Measurements from ENCODE around the gene CST1.
"Not testable (repeated sequence)": the region's sequence is repeated elsewhere in the genome, so short reads cannot be mapped to it uniquely, and the experiment has no call there.

CST1 gene

DNA sequence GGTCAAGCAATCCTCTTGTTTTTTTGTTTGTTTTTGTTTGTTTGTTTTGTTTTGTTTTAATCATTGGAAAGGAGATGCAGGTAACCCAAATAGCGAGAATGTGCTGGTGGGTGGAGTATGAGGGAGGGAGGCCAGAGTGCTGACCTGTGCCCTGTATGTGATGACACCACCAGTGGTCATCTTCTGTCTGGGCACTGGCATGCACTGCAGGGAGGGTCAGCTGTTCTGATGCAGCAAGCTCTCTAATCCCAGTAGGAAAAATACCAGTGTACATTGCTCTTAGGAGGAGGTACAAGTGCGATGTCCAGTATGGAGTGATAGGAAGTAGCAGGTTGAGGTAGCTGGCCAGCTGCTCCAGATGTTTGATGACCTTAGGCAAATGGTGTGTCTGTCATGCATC, 2.9 kb upstream of the CST1 start:
- DNase-seq: no peak

DNA sequence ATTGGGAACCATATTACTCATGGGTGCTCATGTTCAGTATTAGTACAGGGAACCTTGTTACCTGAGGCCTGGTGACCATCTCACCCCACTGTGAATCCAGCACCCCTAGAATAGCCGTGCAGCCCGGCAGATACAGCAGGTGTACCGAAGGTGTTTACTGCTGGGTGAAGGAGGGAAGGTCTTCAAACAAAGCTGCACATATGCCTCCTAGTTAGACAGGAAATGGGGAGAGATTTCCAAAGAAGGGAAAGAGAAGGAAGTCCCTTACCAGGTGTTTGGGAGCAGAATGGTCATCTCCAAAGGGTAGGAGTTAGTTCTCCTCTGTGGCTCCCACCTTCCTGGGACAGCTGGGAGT, 2.4 kb upstream of the CST1 start:
- DNase-seq: no peak

DNA sequence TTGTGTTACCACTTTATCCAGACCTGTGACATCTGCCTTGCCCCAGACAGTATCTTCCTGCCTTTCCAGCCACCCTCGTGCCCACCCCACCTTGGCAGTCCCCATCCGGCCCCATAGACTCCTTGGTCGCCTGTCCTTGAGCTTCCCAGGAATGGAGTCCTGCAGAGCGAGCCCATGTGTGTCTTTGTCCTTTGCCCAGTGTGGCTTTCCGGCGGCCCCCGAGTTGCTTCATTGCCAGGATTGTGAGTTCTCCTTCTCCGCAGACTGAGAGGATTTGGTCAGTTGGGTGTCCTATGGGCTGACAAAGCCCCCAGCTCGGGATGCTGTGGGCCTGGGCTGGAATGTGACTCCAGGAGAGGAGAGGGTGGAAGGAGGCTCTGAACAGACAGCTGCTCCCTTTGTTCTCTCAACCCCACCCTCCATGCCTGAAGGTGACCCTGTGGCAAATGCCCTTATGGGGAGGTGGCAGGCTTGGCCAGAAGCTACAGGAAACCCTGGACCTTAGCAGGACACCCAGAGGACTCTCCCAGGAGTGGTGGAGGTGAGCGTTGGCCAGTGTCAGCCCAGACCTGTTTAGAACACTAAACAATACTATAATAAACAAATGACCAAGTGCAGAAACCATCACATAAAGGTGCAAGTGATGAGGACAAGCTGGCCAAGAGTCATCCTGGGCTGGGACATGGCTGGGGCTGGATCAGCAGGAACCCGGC, 1.9 kb upstream of the CST1 start:
- no peak for DNase-seq

DNA sequence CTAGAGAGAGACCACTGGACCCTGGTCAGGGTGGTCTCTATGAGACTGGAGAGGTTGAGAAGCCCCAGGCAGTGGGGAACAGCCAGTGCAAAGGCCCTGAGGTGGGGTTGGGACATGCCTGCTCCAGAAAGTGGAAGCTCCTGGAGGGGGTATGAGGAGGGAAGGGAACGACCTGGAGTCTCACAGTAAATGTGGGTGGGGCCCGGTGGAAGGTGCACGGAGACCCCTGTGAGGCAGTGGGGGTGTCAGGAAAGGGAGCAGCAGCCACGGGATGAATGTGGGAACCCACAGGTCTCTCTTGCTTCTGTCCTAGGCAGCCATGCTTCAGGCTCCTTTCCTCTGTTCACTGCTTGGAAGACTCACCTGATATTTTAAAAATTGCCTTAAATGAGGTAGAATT, 1.3 kb upstream of the CST1 start:
- no peak for DNase-seq

DNA sequence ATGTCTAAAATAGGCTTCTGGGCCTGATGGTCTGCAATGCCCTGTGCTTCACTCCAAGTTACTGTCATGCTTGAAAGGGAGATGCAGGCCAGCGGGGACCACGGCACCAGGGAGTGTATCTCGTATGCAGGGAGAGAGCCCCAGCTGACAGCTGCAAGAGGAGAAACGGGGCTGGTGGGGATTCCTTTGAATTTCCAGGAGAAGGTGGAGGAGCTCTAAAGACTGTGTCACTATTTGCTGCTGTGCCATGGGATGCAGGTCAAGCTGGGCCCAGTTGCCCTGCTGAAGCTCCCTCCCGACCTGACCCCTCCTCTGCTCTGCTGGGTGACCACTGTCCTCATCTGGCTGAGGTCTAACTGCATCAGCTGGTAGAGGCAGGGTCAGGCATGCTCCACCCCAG, 989 bp downstream of the CST1 start:
- DNase-seq: no peak

DNA sequence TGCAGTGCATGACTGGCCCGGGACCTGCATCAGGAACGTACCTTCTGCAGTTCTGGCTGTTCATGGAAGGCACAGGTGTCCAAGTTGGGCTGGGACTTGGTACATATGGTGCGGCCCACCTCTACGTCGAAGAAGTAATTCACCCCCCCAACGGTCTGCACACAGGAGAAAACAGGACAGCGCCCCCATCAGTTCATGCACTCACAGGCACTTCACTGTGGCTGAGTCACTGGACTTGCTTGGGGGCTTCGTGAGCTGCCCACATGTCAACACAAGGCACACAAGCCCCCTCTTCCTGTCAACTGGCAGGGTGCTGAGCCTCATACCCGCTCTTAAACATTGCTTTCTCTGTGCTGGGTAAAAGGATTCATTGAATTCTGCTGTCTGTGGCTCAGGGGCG, 1.8 kb downstream of the CST1 start:
- not testable (repeated sequence) for DNase-seq

DNA sequence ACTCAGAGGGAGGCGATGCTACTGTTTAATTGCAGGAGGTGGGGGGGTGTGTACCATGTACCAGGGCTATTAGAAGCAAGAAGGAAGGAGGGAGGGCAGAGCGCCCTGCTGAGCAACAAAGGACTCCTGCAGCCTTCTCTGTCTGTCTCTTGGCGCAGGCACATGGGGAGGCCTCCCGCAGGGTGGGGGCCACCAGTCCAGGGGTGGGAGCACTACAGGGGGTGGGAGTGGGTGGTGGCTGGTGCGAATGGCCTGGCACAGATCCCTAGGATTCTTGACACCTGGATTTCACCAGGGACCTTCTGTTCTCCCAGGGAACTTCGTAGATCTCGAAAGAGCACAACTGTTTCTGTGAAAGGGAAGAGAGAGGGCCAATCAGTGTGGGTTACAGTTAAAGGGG, 3.2 kb downstream of the CST1 start:
- not testable (repeated sequence) for DNase-seq

DNA sequence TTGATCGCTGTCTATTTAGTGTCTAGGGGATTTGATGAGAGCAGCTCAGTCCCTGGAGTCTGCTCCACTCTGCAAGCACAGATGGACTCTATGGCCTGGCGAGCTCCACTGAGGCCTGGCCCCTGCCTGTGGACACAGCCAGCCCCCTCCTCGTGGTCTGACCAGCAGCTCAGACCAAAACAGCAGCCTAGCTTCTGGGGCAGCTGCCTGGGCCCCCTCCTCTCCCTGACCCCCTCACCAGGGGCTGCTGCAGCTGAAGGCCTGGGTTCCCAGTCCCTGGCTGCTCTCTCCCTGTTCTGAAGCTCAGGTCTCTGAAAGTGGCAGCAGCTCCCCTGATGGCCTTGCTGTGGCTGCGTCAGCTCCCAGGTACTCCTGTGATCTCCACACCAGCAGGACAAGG, 3.6 kb downstream of the CST1 start:
- not testable (repeated sequence) for DNase-seq

DNA sequence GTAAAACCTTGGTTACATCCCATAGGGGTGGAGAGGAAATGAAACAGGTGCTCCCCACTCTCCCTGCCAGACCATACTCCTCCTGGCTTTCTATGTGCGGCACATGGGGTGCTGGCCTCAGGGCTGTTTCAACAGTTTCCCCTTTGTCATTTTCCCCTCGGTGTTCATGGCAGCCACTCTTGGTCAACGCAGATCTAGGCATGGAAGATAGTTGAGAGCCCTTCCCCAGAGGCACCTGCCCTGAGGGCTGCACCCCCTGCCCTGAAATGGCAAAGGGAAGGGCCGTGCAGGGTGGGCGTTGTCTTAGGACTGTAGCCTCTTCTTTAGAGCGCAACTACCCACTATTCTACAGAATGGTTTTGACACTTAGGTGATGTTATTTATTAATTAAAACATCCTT, 4.4 kb downstream of the CST1 start:
- no peak for DNase-seq

DNA sequence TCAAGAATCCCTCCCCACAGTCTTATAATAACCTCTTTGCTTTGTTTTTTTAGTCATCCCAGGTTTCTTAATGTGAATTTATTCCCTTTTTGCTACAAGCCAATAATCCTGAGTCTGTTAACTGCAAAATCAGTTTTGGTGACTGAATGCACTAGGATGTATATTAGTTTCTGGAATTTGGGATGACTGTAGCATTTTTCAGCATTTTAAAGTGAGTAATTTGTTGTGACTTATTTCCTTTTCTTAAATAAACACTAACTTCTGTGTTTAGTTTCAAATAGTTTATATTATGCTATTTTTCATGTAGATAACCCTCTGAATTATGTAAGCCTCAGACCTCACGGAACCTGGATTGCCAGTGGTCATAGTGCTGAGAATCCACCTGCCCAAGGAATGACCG, 5.5 kb downstream of the CST1 start:
- no peak for DNase-seq

DNA sequence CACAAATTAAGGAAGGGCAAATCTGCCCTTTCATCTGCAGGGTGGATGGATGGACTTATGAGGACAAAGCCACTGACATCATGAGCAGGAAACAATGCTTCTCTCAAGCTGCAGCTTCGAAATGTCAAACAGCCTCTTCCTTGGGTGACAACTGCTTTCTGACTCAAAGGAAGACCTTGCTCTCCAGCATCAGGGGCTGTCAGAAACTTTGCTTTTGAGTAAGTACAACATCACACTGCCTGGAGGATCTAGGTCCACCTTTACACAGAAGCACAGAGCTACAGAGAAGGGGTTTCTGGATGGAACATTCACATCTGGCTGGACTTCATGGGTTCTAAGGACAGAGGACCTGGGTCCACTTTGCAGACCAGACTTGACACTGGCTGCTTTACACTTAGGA, 5.9 kb downstream of the CST1 start:
- DNase-seq: no peak

DNA sequence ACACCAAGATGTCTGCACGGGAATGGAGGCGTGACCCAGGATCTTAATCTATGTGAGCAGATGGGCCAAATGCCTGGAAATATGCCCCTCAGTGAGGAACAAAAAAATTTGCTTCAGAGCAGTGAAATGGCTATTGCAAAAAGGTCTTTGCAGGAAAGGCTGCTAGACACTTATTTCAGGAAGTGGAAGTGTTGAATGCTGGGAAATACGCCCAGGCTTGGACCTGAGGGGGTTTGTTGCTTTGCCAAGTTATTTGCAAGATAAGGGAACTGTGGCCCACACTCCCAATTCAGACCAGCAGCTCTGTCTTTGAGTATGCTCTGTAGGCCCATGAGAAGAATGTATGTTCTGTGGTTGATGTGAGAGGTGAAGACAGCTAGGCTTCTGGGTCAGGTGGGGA, 15.3 kb downstream of the CST1 start:
- DNase-seq: not testable (repeated sequence)

DNA sequence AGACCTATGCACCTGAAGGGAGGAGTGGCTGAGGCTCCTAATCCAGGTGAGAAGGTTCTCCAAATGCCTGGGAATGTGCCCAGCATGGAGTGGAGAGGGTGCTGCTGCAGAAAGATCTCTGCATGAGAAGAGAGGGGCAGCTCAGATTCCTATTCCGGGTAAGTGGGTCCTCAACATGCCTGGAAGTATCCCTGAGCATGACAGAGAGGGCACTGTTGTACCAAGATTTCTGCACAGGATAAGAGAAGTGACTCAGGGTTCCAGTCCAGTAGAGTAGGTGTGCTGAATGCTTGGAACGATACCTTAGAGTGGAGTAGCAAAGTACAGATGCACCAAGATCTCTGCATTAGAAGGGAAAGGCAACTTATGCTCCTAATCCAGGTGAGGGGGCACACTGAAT, 15.8 kb downstream of the CST1 start:
- DNase-seq: not testable (repeated sequence)

DNA sequence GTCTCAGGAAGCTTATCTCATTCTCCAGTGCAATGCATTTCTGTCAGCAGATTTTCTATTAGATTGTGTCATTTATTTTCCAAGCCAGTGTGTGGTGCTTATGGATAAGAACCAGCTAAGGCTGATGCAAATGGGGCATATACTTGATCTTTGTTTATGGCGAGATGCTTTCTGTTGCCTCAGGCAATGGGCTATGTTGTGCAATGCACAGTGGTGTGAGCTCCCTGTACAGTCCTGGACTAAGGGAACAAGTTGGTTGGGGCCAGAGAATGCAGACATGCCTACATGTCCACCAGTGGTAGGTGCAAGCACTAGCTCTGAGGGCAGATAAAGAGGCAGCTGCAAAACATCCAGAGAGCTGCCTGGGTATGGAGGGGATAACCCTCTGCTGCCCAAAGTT, 16.3 kb downstream of the CST1 start:
- not testable (repeated sequence) for DNase-seq

DNA sequence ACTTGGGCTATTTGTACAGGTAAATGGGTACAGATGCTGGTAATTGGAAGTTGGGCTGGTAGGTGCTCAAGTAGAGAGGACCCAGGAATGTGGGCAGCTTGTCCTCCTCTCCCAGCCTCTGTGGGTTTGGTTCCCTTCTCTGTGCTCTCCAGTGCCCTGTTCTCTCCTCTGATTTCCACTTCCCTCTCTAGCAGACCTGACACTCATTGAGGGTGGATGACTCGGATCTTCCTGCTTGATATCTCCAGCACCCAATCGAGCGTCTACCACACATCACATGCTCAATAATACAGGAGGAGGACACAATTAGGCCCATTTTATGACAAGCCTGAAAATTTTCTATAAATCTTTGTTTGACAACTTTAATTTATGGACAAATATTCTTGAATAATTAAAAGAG, 23.7 kb downstream of the CST1 start:
- DNase-seq: no peak

DNA sequence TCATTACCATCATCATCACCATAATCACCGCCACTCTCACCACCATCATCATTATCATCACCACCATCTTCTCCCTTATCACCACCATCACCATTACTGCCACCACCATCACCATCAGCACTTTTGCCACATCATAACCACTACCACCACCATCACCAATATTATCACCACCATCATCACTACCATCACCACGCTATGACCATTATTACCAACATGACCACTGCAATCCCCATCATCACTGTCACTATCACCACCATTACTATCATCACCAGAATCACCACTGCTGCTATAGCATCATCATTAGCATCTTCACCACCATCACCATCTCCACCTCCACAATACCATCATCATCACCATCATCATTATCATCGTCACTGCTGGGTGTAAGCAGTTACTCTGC, 25.6 kb downstream of the CST1 start:
- DNase-seq: no peak

DNA sequence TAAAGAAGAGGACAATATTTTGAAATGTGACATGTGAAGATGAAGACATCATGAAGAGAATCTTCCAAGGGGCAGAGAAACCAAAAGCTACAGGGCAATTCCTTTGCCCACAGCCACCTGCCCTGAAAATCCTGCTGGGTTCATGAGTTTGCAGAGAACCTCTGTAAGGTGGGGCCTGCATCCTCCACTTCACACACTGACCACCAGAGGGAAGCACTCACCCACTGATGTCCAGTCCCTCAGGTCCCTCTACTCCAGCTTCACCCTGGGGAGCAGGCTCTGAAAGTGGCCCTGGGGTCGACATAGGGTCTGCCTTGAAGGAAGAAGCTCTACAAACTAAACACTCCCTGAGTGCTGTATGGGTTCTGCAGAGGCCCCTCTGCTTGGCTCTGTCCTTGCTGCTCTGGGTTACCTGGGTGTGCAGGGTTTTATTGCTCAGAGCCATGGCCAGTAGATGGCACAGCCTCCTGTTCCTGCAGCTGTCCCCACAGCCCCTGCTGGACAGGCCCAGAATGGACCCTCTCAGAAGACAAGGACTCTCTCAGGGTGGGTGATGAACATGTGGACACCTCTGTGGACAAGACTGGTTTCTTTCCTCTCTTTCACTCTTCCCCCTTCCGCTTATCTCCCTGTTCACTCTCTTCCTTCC, 27.0 kb downstream of the CST1 start:
- DNase-seq: not testable (repeated sequence)

DNA sequence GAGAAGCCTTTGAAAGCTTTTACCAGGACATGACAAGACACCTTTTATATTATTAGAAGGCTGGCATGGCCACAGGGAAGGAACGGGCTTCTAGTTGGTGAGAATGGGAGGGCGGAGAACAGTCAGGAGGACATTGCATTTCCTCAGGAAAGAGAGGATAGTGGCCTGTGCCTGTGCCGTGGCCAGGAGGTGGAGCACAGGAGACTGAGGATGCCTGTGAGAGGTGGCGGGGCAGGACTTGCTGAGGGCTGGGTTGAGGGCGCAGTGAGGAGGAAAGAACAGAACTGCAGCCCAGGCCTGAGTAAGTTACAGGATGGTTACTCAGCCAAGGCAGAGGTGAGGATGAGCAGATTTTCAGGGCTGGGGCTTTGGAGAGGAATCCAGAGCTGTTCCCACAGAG, 27.9 kb downstream of the CST1 start:
- DNase-seq: not testable (repeated sequence)

DNA sequence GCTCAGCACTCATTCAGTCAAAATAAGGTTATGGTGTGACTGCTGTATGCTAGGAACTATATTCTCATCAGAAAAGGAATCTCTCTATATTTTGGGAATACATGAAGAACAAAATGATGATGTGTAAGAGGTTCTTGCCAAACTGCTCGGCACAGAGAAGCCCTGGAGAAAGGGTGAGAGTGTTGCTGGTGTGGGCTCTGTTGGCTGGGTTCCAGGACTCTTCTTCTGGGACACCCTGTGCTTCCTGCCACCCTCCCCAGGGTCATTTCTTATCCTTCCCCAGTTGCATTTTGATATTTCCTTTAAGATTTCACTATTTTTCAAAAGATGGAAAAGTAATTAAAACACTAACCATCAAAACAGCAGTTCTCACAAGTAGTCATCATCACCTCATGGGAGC, 28.8 kb downstream of the CST1 start:
- no peak for DNase-seq

DNA sequence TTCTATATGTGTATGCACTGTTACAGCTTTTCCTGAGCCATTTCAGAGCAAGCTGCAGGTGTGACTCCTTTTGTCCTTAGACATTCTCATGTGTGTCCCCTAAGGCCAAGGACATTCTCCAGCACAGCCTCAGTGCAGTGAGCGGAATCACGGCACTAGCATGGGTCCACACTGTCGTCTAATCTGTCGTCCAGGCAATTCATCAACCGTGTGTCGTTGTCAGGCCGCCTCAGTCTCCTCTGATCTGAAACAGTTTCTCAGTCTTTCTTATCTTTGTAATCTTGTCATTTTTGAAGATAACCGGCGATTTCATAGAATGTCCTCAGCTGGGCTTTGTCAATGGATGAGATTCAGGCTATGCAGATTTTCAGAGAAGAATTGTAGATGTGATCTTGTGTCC, 31.4 kb downstream of the CST1 start:
- DNase-seq: not testable (repeated sequence)

DNA sequence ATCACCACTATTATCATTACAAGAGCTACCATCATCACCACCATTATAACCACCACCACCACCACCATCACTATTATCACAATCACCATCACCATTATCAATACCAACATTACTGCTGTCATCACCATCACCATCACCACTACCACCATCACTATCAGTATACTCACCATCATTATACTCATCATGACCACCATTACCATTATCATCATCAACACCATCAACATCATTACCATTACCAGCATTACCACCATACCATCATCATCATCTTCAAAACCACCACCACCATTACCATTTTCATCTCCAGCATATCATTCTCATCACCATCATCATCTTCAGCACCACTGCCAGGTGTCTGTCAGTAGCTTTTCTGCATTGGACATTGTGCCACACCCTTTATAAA, 39.0 kb downstream of the CST1 start:
- DNase-seq: not testable (repeated sequence)

DNA sequence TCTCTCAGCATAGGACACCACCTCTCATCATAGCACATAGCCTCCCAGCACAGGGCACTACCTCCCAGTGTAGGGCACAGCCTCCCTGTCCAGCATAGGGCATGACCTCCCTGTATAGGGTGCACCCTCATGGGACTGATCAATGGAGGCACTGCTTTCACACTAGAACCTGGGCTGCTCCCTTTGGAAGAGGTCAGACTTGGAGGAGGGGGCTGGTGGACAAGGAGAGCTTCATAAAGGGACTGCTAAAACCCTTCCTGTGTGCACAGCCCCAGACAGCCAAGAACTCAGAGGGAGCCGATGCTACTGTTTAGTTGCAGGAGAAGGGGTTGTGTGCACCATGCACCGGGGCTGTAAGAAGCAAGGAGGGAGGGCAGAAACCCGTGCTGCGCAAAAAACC, 40.0 kb downstream of the CST1 start:
- no peak for DNase-seq

DNA sequence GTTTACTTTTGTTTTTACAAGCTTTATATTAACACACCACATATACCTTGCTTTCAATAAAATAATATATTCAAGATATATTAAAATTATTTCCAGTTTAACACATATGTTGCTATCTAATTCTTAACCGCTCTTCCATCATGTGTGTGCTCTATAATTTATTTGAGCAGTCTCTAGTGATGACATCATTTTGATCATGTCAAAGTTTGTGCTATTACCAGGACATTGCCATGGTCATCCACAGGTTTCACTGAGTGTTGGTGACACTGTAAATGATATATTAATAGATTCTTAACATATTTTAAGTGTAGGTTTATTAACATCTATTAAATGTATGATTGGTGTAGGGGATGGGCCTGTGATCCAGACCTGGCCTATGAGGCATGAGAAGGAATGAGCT, 44.8 kb downstream of the CST1 start:
- DNase-seq: no peak

DNA sequence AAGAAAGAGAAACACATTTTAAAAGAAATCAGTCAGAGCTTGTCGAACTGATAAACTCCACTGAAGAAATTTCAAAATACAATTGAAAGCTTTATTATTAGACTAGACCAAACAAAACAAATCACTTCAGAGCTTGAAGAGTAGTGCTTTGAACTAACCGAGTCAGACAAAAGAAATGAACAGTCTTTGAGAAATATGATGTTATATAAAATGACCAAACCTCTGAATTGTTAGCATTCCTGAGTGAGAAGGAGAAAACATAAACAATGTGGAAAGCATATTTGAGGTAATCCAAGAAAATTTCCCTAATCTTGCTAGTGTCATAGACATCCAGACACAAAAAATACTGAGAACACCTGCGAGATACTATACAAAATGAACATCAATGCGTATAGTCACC, 48.7 kb downstream of the CST1 start:
- DNase-seq: no peak

DNA sequence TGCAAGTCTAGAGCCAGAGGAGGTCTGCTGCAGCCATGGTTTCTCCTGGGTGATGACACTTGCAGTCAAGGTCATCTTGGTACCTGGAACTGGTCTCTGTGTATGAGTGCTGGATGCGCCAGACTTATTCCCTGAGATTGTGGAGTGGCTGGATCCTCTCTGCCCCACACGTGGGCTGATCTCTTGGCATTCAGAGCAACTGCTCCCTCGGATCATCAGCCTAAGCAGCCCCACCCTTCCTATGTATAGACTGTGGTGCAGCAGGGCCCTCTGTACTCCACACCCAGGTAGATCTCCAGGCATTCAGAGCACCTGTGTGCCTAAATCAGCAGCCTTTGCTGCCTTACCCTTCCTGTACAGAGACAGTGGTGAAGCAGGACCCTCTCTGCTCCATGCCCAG, 49.8 kb downstream of the CST1 start:
- no peak for DNase-seq
